Measurements from ENCODE around the gene SLX1B.
"Not testable (repeated sequence)": the region's sequence is repeated elsewhere in the genome, so short reads cannot be mapped to it uniquely, and the experiment has no call there.

- TF ChIP-seq, protein P1, sequence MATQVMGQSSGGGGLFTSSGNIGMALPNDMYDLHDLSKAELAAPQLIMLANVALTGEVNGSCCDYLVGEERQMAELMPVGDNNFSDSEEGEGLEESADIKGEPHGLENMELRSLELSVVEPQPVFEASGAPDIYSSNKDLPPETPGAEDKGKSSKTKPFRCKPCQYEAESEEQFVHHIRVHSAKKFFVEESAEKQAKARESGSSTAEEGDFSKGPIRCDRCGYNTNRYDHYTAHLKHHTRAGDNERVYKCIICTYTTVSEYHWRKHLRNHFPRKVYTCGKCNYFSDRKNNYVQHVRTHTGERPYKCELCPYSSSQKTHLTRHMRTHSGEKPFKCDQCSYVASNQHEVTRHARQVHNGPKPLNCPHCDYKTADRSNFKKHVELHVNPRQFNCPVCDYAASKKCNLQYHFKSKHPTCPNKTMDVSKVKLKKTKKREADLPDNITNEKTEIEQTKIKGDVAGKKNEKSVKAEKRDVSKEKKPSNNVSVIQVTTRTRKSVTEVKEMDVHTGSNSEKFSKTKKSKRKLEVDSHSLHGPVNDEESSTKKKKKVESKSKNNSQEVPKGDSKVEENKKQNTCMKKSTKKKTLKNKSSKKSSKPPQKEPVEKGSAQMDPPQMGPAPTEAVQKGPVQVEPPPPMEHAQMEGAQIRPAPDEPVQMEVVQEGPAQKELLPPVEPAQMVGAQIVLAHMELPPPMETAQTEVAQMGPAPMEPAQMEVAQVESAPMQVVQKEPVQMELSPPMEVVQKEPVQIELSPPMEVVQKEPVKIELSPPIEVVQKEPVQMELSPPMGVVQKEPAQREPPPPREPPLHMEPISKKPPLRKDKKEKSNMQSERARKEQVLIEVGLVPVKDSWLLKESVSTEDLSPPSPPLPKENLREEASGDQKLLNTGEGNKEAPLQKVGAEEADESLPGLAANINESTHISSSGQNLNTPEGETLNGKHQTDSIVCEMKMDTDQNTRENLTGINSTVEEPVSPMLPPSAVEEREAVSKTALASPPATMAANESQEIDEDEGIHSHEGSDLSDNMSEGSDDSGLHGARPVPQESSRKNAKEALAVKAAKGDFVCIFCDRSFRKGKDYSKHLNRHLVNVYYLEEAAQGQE (IDR thresholded peaks at IDR 0.05; ENCODE audit: unreplicated experiment), result not testable (repeated sequence)
- not testable (repeated sequence) for TF ChIP-seq CTCF (conservative IDR thresholded peaks at IDR 0.05; ENCODE audit: low read depth in 2 of 2); EZH2phosphoT487 (IDR thresholded peaks at IDR 0.05; ENCODE audit: unreplicated experiment); EZH2 (IDR thresholded peaks at IDR 0.05; ENCODE audit: low read depth, unreplicated experiment)
Observed at GRCh38 chr16:29467654-29468366, 13.5 kb downstream of the SLX1B start.

Data from GM23338 (cell line).